Mesenteric fat pad (tissue), 1 donor: Measurements from ENCODE around the gene TSPAN15. TPM values are rescaled to one million over a fixed set of nuclear protein-coding genes. Genes with fewer than 3 reads are reported as not detected.
A peak's percentile ranks its signal among the peaks of the same experiment; 100 is the strongest.

Source experiments
- DNase-seq: peaks from one replicate; pipeline ENCODE4 v3.0.0-alpha.2; 2020; ENCODE audit warnings: low spot score
- long read RNA-seq: library from polyadenylated mRNA; unstranded; transcript quantifications from one replicate; pipeline ENCODE4 v2.0.0, GENCODE V29; 2020
- total RNA-seq: library from RNA; stranded (reverse); fragmentation: NEBNext Ultra II Directional; extraction: Animal tissue kit (Norgen Biotek cat#: 25700); gene quantifications from one replicate; pipeline ENCODE4 v1.2.1, GENCODE V29; 2021
- donor health status: DM: yes; HTN: yes; CAD: no.

TSPAN15 gene
- total RNA-seq = 109 TPM
- long read RNA-seq, transcript TSPAN15-201 (8 exons, 1,698 nt) = major isoform, 250 of 344 reads
- long read RNA-seq, partial matches to known transcripts = 20 of 344 reads
- long read RNA-seq, other reads (novel, unspliced or antisense) = 74 of 344 reads

DNA sequence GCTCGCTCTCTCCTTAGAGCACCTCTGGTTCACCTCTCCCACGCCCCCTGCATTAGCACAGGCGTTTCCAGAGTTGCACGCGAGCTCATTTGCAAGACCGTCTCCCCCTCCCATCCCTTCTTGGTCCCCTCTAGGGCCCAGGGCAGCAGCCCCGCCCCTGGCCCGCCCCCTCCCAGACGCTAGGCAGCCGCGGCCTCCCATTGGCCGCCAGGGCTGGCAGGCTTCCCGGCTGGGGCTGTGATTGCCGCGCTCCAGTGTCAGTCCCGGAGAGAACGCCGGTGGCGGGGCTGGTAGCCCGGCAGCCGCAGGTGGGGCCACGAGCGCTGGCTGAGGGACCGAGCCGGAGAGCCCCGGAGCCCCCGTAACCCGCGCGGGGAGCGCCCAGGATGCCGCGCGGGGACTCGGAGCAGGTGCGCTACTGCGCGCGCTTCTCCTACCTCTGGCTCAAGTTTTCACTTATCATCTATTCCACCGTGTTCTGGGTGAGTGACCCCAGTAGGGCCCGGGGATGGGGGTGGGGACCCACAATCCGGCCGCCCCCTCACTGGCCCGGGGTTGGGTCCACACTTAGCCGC lies at the start of gene TSPAN15:
Gene TSPAN15 (plus strand): TSS at position 257 of the 575 bp plus-strand sequence. CDS start 130 bp downstream, at position 387.
- DNase-seq = peak; percentile 97

DNA sequence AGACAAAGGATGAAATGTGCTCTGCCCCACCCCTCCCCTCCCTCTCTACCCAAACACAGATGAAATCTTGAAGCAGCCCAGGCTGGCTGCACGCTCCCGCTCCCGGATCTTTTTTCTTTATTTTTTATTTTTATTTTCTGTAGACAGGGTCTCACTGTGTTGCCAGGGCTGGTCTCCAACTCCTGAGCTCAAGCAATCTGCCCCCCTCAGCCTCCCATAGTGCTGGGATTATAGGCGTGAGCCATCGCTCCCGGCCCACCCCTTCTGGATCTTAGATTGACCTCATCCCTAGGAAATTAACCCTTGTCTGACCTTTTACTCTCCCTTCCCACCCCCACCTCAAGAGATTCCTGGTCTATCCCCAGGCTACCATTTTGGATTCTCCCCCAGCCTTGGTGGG lies 48.9 kb upstream of the TSPAN15 start:
- no peak for DNase-seq

GRCh38 chr10:69403066-69403465 lies 48.2 kb upstream of the TSPAN15 start:
- no peak for DNase-seq

DNA sequence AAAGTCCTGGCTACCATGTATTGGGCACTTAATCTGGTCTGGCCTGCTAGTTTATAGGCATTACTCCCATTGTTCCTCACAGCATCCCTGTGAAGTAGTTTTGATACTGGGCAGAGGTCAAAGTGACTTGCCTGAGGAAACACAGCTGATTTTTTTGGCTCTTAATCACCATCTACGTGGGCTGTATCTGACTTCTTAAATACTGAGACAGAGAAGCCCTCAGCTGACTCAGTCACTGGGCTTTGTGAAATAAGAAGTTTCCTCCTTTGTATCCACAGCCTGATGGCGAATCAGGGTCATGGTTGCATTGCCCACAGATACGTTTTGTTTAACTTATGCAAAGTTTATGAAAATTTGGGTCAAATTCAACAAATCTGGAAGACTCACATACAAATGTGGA lies 47.7 kb upstream of the TSPAN15 start:
- DNase-seq = no peak

- DNase-seq = no peak
These were observed 46.5 kb upstream of the TSPAN15 start for GRCh38 chr10:69404786-69405185.

DNA sequence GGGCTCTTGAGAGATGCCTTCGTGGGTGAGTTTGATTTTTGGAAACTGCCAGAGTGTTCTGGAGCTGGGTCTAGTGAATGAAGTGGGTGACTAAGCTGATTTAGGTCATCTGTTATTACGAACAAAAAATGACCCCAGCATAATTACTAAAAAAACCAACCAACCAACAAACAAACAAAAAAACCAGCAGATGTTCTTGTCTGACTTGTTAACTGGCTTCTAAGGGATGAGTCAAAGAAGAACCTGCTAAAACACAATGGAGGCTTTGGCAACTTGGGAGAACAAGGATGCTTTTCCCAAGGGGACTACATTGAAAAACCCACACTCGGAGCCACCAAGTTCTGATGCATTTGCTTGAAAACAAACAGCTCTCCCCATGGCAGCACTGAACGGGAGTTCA lies 46.0 kb upstream of the TSPAN15 start:
- no peak for DNase-seq

GRCh38 chr10:69406302-69406811 lies 44.9 kb upstream of the TSPAN15 start:
- DNase-seq = no peak

GRCh38 chr10:69406816-69407580 lies 44.3 kb upstream of the TSPAN15 start:
- DNase-seq = no peak

GRCh38 chr10:69407621-69408301 lies 43.5 kb upstream of the TSPAN15 start:
- DNase-seq = no peak

DNA sequence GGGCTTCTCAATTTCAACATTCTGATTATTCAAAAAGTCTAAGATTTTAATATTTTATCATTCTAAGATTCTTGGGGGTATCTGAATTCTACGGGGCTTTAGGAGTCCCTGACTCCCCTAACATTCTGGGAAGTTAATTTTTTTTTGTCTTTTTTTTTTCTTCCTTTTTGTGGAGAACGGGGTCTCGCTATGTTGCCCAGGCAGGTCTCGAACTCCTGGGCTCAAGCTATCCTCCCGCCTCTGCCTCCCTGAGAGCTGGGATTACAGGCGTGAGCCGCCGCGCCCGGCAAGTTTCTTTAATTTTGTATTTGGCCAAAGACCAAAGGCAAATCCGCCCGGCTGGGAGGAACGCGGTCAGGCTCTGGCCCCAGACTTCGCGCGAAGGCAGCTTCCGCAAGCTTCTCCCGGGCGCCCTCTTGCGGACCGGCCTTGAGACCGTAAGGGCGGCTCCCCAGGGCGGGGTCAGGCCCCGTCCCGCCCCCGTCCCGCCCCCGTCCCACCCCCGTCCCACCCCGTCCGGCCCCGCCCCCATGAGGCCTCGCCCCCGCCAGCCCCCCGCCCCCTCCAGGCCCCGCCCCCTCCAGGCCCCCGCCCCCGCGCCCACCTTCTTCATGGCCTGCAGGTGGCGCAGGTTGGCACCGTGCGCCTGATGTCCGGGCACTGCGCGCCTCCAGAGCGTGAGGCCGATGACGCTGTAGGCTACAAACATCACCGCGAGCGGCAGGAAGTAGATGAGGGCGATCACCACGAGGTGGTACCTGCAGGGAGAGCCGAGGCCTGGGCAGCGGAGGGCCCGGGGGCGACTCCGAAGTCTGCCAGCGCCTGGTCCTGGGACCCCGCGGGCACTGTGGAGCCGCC lies 42.7 kb upstream of the TSPAN15 start:
- peak; percentile 97 for DNase-seq

- no peak for DNase-seq
These were observed 42.1 kb upstream of the TSPAN15 start for GRCh38 chr10:69409176-69409495.

- no peak for DNase-seq
These were observed 41.3 kb upstream of the TSPAN15 start for GRCh38 chr10:69409968-69410367.

DNA sequence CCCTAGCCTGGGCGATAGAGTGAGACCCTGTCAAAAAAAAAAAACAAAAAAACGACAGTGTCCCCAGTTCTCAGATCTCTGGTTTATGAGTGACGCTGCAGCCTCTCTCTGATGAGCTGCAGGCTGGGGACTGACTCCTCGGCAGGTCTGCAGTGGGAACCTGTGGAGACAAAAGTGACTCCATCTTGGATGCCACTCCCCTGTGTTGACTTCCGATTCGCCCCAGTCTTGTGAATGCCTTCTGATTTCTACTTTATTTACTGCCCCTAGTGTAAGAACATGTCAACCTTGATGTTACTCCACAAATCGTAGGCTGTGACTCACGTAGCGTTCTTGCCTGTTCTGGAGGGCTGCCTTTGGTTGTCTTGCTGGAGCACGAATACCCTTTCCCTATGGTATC lies 40.8 kb upstream of the TSPAN15 start:
- no peak for DNase-seq

GRCh38 chr10:69411476-69411875 lies 39.8 kb upstream of the TSPAN15 start:
- DNase-seq = no peak

- DNase-seq = no peak
These were observed 39.0 kb upstream of the TSPAN15 start for GRCh38 chr10:69412232-69412790.

GRCh38 chr10:69413221-69413865 lies 37.9 kb upstream of the TSPAN15 start:
- DNase-seq = no peak

- DNase-seq = no peak
These were observed 36.9 kb upstream of the TSPAN15 start for GRCh38 chr10:69414036-69415018.

GRCh38 chr10:69415049-69415448 lies 36.2 kb upstream of the TSPAN15 start:
- no peak for DNase-seq

GRCh38 chr10:69415951-69416350 lies 35.3 kb upstream of the TSPAN15 start:
- no peak for DNase-seq
